Neural progenitor cell (in vitro differentiated cells): ENCODE results near the gene ALDH5A1. TPM values are rescaled to one million over a fixed set of nuclear protein-coding genes. Genes with fewer than 3 reads are reported as not detected.

ENCODE experiments used
- DNase-seq: peaks from one replicate; pipeline ENCODE4 v3.0.0-alpha.2; 2016; ENCODE audit warnings: low spot score
- H2AFZ ChIP-seq: fragments of 200-600 bp; sonication (generic); replicated peaks from 2 replicates; pipeline ENCODE4 v1.6.1; 2016; ENCODE audit warnings: antibody characterized with exemption
- H3F3A ChIP-seq: fragments of 200-600 bp; sonication (generic); 2 replicates; pipeline ENCODE4 v1.6.1; 2016; ENCODE audit warnings: antibody characterized with exemption, low read depth
- H3K27ac ChIP-seq: fragments of 200-600 bp; sonication (generic); 2 replicates; pipeline ENCODE4 v1.5.1; 2016; ENCODE audit warnings: mild to moderate bottlenecking
- H3K27me3 ChIP-seq: fragments of 200-600 bp; sonication (generic); 2 replicates; pipeline ENCODE4 v1.6.1; 2016; ENCODE audit warnings: mild to moderate bottlenecking, moderate library complexity
- H3K36me3 ChIP-seq: fragments of 200-600 bp; sonication (generic); 2 replicates; pipeline ENCODE4 v1.5.1; 2016
- H3K4me1 ChIP-seq: fragments of 200-600 bp; sonication (generic); 2 replicates; pipeline ENCODE4 v1.6.1; 2016; ENCODE audit warnings: mixed run types
- H3K4me2 ChIP-seq: fragments of 200-600 bp; sonication (generic); 2 replicates; pipeline ENCODE4 v1.6.1; 2016
- H3K4me3 ChIP-seq: fragments of 200-600 bp; sonication (generic); 2 replicates; pipeline ENCODE4 v1.5.1; 2016
- H3K79me2 ChIP-seq: fragments of 200-600 bp; sonication (generic); 2 replicates; pipeline ENCODE4 v1.6.1; 2016; ENCODE audit warnings: low read depth
- H3K9ac ChIP-seq: fragments of 200-600 bp; sonication (generic); 2 replicates; pipeline ENCODE4 v1.6.1; 2016
- H3K9me3 ChIP-seq: fragments of 200-600 bp; sonication (generic); 2 replicates; pipeline ENCODE4 v1.5.1; 2016; ENCODE audit warnings: low read depth
- H4K20me1 ChIP-seq: fragments of 200-600 bp; sonication (generic); 2 replicates; pipeline ENCODE4 v1.6.1; 2016; ENCODE audit warnings: low read depth
- H3K27ac Mint-ChIP-seq: 3 replicates; pipeline ENCODE4 v1.8.0; 2021; ENCODE audit warnings: mixed read lengths
- H3K27me3 Mint-ChIP-seq: 2 replicates; pipeline ENCODE4 v1.8.0; 2022; ENCODE audit warnings: low read depth, mild to moderate bottlenecking, inconsistent platforms, moderate library complexity, mixed read lengths; ENCODE audit not compliant: insufficient read depth
- H3K36me3 Mint-ChIP-seq: 3 replicates; pipeline ENCODE4 v1.8.0; 2021; ENCODE audit warnings: mixed read lengths
- H3K4me1 Mint-ChIP-seq: 3 replicates; pipeline ENCODE4 v1.8.0; 2021; ENCODE audit warnings: mixed read lengths
- H3K4me3 Mint-ChIP-seq: 3 replicates; pipeline ENCODE4 v1.8.0; 2021; ENCODE audit warnings: mild to moderate bottlenecking, moderate library complexity, mixed read lengths
- H3K9me3 Mint-ChIP-seq: 3 replicates; pipeline ENCODE4 v1.8.0; 2020; ENCODE audit warnings: mixed read lengths
- EZH2 ChIP-seq: fragments of 200-600 bp; sonication (generic); IDR thresholded peaks from 2 replicates; pipeline ENCODE4 v1.6.1; 2017; ENCODE audit warnings: antibody characterized with exemption, mild to moderate bottlenecking, moderate library complexity
- EZH2phosphoT487 ChIP-seq: fragments of 200-600 bp; sonication (generic); IDR thresholded peaks from 2 replicates; pipeline ENCODE4 v1.6.1; 2017; ENCODE audit warnings: antibody characterized with exemption
- total RNA-seq: library from RNA; depleted of rRNA; stranded (reverse); fragments of >200 nt; gene quantifications from 2 replicates; pipeline ENCODE4 v1.2.3, GENCODE V29; 2015; ENCODE audit warnings: low replicate concordance
- TF ChIP-seq, protein P1 (sequence below): fragments of 200-600 bp; sonication (generic); IDR thresholded peaks from 2 replicates; pipeline ENCODE4 v1.5.1; 2017; ENCODE audit warnings: antibody characterized with exemption, mild to moderate bottlenecking

ALDH5A1 gene
- total RNA-seq, 1 donor from 2014 or later, result 10.8 TPM

DNA sequence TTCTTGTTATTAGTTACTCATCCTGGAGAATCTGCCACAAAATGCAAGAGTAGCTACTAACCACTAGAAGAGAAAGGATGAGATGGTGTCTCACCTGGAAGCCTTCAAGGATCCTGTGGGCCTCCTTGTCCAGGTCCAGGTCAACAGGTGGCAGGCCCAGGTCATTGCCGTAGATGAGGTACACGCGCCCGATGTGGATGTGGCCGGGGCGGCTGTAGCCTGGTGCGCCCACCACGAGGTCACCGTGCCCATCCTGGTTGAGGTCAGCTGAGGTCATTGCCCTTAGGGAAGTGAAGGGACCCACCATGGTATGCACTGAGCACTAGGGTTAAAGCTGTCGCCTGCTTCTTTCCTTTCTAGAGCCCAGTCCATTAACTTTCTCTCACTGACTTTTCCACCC is 40.8 kb upstream of the ALDH5A1 start:
- Mint-ChIP-seq H3K4me1 (no peaks in the 10 kb centered on the region), H3K36me3 (peaks cover 3% of the 10 kb centered on the region), H3K4me3 (no peak overlapping the region)

DNA sequence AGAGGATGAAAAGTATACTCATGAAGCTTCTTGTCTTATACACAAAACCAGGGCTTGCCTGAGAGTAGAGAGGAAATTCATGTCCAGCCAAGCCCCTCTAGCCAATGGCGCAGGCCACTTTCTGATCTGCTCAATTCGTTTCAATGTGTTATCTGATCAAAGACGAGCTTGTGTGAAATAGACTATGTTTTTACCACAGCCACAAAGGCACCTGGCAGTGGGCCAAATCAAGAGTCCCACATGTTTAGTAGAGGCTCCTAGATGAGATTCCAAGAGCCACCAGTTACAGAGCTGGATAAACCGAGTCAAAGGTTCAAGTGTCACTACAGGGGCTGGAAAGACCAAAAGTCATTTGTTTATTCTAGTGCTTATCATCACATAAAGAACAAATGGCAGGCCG is 40.3 kb upstream of the ALDH5A1 start:
- H4K20me1 ChIP-seq, result no peaks in the 10 kb centered on the region
- H3K27me3 ChIP-seq, result no peaks in the 10 kb centered on the region
- no peaks in the 10 kb centered on the region for H3K79me2 ChIP-seq
- no peak overlapping the region for H3K27ac ChIP-seq
- H3K4me2 ChIP-seq, result no peak overlapping the region
- no peaks in the 10 kb centered on the region for H3K9me3 ChIP-seq
- H3K4me3 ChIP-seq, result no peak overlapping the region
- H3K27me3 Mint-ChIP-seq, result peaks cover 5% of the 10 kb centered on the region
- no peaks in the 10 kb centered on the region for H3F3A ChIP-seq
- no peaks in the 10 kb centered on the region for H3K4me1 ChIP-seq
- DNase-seq, result no peak
- no peak overlapping the region for H2AFZ ChIP-seq
- H3K36me3 Mint-ChIP-seq, result peaks cover 3% of the 10 kb centered on the region
- no peaks in the 10 kb centered on the region for H3K9me3 Mint-ChIP-seq
- H3K4me1 Mint-ChIP-seq, result no peaks in the 10 kb centered on the region
- no peak overlapping the region for H3K9ac ChIP-seq
- no peak overlapping the region for H3K4me3 Mint-ChIP-seq
- no peaks in the 10 kb centered on the region for H3K36me3 ChIP-seq
- TF ChIP-seq EZH2phosphoT487, result no peak
- no peak for TF ChIP-seq EZH2
- TF ChIP-seq, protein P1, sequence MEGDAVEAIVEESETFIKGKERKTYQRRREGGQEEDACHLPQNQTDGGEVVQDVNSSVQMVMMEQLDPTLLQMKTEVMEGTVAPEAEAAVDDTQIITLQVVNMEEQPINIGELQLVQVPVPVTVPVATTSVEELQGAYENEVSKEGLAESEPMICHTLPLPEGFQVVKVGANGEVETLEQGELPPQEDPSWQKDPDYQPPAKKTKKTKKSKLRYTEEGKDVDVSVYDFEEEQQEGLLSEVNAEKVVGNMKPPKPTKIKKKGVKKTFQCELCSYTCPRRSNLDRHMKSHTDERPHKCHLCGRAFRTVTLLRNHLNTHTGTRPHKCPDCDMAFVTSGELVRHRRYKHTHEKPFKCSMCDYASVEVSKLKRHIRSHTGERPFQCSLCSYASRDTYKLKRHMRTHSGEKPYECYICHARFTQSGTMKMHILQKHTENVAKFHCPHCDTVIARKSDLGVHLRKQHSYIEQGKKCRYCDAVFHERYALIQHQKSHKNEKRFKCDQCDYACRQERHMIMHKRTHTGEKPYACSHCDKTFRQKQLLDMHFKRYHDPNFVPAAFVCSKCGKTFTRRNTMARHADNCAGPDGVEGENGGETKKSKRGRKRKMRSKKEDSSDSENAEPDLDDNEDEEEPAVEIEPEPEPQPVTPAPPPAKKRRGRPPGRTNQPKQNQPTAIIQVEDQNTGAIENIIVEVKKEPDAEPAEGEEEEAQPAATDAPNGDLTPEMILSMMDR, result no peak
- no peak overlapping the region for H3K27ac Mint-ChIP-seq

More for the DNA sequence above, 40.8 kb upstream of the ALDH5A1 start:
- Mint-ChIP-seq H3K27me3 (peaks cover 5% of the 10 kb centered on the region), H3K27ac (no peak overlapping the region), H3K9me3 (no peaks in the 10 kb centered on the region)
- H3K4me3 ChIP-seq, result no peak overlapping the region
- no peak overlapping the region for H3K4me2 ChIP-seq
- H3K9me3 ChIP-seq, result no peaks in the 10 kb centered on the region
- H3K9ac ChIP-seq, result no peak overlapping the region
- no peaks in the 10 kb centered on the region for H4K20me1 ChIP-seq
- H3K4me1 ChIP-seq, result no peaks in the 10 kb centered on the region
- H2AFZ ChIP-seq, result no peak overlapping the region
- TF ChIP-seq, protein P1, result no peak
- TF ChIP-seq EZH2phosphoT487 (no peak), EZH2 (no peak)
- no peak overlapping the region for H3K27ac ChIP-seq
- DNase-seq, result no peak
- no peaks in the 10 kb centered on the region for H3K27me3 ChIP-seq
- no peaks in the 10 kb centered on the region for H3F3A ChIP-seq
- no peaks in the 10 kb centered on the region for H3K36me3 ChIP-seq
- H3K79me2 ChIP-seq, result no peaks in the 10 kb centered on the region

DNA sequence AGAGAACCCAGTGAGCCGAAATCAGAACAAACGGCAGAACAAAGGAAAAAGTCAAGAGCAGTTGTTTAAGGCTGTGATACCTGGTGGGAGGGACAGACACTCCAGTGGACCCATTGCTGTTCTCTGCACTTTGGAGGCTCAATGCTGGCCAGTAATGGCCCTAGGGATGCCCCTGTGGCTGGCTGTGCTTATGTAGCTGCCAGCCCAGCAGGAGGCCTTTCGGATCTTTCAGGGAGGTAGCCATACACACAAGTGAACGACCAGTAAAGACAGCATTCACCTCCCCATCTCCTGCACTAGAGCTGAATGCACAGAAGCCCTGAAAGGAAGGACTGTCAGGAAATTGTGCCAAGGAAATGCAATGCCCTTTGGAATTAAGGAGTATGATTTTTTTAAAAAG is 39.7 kb upstream of the ALDH5A1 start:
- H3K27ac ChIP-seq, result no peak overlapping the region
- H2AFZ ChIP-seq, result no peak overlapping the region
- TF ChIP-seq, protein P1, result no peak
- peak; percentile 18 for DNase-seq
- no peaks in the 10 kb centered on the region for H3K9me3 ChIP-seq
- H3K27me3 Mint-ChIP-seq, result peaks cover 5% of the 10 kb centered on the region
- H3K36me3 ChIP-seq, result no peaks in the 10 kb centered on the region
- H3K9me3 Mint-ChIP-seq, result no peaks in the 10 kb centered on the region
- no peaks in the 10 kb centered on the region for H3K4me1 ChIP-seq
- no peaks in the 10 kb centered on the region for H3K27me3 ChIP-seq
- no peak overlapping the region for H3K4me3 ChIP-seq
- H3K4me3 Mint-ChIP-seq, result no peak overlapping the region
- no peaks in the 10 kb centered on the region for H3K79me2 ChIP-seq
- no peaks in the 10 kb centered on the region for H3F3A ChIP-seq
- H3K4me2 ChIP-seq, result no peak overlapping the region
- H3K9ac ChIP-seq, result no peak overlapping the region
- peaks cover 3% of the 10 kb centered on the region for H3K36me3 Mint-ChIP-seq
- no peak overlapping the region for H3K27ac Mint-ChIP-seq
- H3K4me1 Mint-ChIP-seq, result no peaks in the 10 kb centered on the region
- H4K20me1 ChIP-seq, result no peaks in the 10 kb centered on the region

DNA sequence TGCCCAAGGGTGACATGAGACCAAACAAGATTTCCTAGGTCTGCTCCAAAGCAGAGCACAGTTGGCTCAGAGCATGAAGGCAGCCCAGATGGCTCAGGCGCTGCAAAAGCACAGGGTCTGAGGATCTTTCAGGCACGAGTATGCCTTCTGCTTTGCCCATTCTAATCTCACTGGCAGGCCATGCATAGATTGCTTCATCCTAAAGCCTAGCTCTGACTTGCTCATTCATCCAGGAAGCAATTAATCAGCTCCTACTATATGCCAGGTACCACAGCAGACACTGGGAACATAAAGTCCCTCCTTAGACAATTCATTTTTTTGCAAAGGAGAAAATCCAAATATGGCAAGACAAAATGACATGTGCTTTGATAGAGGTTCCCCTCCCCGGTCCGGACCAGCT is 36.6 kb upstream of the ALDH5A1 start:
- H3K27ac ChIP-seq, result no peak overlapping the region
- no peak for DNase-seq
- no peaks in the 10 kb centered on the region for H3K9me3 ChIP-seq
- Mint-ChIP-seq H3K36me3 (peaks cover 3% of the 10 kb centered on the region), H3K4me1 (no peaks in the 10 kb centered on the region), H3K27ac (no peak overlapping the region), H3K9me3 (no peaks in the 10 kb centered on the region), H3K27me3 (peaks cover 3% of the 10 kb centered on the region), H3K4me3 (no peak overlapping the region)
- no peaks in the 10 kb centered on the region for H4K20me1 ChIP-seq
- H2AFZ ChIP-seq, result no peak overlapping the region
- H3K4me1 ChIP-seq, result no peaks in the 10 kb centered on the region
- no peak overlapping the region for H3K9ac ChIP-seq
- no peaks in the 10 kb centered on the region for H3K79me2 ChIP-seq
- TF ChIP-seq EZH2, result no peak
- no peak for TF ChIP-seq EZH2phosphoT487
- TF ChIP-seq, protein P1, result no peak
- H3K27me3 ChIP-seq, result no peaks in the 10 kb centered on the region
- no peaks in the 10 kb centered on the region for H3K36me3 ChIP-seq
- no peak overlapping the region for H3K4me3 ChIP-seq
- no peaks in the 10 kb centered on the region for H3F3A ChIP-seq
- no peak overlapping the region for H3K4me2 ChIP-seq
